ENCODE measurements around the gene SALL2.

The SALL2 gene

GRCh38 chr14:21476523-21476924, 49.6 kb downstream of the SALL2 start:
- no peak for DNase-seq

- no peak for DNase-seq
These were observed 50.2 kb downstream of the SALL2 start for GRCh38 chr14:21475767-21476522.
